ENCODE data around the gene KHK. TPM values are rescaled to one million over a fixed set of nuclear protein-coding genes. Genes with fewer than 3 reads are reported as not detected.
A peak's percentile ranks its signal among the peaks of the same experiment; 100 is the strongest.

The KHK gene
- total and polyA plus RNA-seq, 9 donors, result 1.3 to 10.7 (median 5.2) TPM

DNA sequence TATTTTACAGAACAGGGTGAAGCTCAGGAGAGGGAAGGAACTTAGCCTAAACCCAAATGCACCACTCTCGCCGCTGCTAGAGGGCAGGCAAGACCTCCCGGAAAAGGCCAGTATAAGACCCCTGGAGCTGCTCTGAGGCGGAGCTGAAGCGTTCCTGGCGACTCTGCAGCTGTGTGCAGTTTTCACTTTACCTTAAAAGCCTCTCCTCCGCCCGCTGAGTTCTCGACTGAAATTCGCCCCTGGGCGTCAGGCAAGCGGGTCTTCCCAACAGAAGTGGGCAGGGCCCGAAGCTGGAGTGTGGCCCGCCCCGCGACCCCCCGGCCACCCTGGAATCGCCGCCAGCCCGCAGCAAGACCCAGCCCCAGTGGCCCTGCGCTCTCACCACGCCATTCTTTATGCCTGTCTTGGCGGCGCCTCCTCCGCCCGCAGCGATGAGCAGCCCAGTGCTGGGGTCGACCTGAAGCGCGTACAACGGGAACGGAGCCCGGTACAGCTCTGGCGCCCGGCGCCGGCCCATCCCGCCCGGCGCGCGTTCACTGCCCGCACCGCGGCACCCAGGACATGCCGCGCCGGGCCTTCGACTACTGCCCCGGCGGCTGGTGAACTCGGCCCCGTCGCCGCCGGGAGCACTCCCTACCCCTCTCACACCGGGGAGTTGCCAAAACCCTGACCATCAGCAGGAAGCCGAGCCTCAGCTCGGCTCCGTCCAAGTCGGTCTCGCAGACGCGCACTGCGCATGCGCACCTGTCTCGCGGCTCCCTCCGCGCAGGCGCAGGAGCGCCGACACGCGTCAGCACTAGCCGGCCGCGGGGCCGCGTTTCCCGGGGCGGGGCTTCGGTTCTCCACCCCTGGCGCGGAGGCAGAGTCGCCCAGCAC lies 47.6 kb downstream of the KHK start, which contains the start of gene PREB:
TSS of gene PREB (minus strand) at position 732 of the 876 bp plus-strand sequence. CDS start at position 517, 215 bp downstream.
- WGBS, 3 donors, result 0% methylated on average over 65 to 86 of the region's 86 CpGs
- Histone ChIP-seq H3K4me3 (peak within 1 kb of the TSS; percentile 89), H3K36me3 (no peaks in the 10 kb centered on the region), H3K9me3 (no peaks in the 10 kb centered on the region), H3K27me3 (no peaks in the 10 kb centered on the region), H3K4me1 (ENCODE audit: insufficient read depth) (peaks cover 6% of the 10 kb centered on the region), H3K27ac (peak within 1 kb of the TSS; percentile 66 to 83)
- TF ChIP-seq, protein P1, sequence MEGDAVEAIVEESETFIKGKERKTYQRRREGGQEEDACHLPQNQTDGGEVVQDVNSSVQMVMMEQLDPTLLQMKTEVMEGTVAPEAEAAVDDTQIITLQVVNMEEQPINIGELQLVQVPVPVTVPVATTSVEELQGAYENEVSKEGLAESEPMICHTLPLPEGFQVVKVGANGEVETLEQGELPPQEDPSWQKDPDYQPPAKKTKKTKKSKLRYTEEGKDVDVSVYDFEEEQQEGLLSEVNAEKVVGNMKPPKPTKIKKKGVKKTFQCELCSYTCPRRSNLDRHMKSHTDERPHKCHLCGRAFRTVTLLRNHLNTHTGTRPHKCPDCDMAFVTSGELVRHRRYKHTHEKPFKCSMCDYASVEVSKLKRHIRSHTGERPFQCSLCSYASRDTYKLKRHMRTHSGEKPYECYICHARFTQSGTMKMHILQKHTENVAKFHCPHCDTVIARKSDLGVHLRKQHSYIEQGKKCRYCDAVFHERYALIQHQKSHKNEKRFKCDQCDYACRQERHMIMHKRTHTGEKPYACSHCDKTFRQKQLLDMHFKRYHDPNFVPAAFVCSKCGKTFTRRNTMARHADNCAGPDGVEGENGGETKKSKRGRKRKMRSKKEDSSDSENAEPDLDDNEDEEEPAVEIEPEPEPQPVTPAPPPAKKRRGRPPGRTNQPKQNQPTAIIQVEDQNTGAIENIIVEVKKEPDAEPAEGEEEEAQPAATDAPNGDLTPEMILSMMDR (IDR thresholded peaks at IDR 0.05), result peak; percentile 17 to 51 (median 46)
- TF ChIP-seq POLR2A (IDR thresholded peaks at IDR 0.05), result peak; percentile 89
- no peak for TF ChIP-seq EP300 (IDR thresholded peaks at IDR 0.05)
- DNase-seq, result peak; percentile 97 to 99 (median 99)
- intact Hi-C loops (cut with DNase I), result loop anchor here (2.0 to 5.0 kb wide), 3 partner anchors 53 to 59 kb away; no protein-coding TSS in a partner anchor

DNA sequence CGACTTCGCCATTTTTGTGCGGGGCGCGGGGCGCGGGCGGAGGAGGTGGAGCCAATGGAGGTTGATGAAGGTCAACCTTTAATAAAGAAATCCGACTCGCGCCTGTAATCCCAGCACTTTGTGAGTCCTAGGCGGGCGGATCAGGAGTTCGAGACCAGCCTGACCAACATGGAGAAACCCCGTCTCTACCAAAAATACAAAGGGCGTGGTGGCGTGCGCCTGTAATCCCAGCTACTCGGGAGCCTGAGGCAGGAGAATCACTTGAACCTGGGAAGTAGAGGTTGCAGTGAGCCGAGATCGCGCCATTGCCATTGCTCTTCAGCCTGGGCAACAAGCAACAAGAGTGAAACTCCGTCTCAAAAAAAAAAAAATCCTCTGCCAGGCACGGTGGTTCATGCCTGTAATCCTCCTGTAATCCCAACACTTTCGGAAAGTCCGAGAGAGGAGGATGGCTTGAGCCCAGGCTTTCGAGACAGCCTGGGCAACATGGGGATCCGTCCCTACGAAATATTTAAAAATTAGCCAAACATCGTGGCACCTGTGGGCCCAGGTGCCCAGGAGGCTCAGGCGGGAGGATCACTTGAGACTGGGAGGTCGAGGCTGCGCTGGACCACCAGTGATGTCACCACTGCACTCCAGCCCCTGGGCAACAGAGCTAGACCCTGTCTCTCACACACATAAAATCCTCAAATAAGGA lies 48.4 kb downstream of the KHK start:
- no peak for DNase-seq
- Histone ChIP-seq H3K36me3 (no peaks in the 10 kb centered on the region), H3K27me3 (no peaks in the 10 kb centered on the region), H3K27ac (peak overlapping the region in 1 of 2 donors; percentile 83), H3K4me3 (no peak overlapping the region), H3K4me1 (ENCODE audit: insufficient read depth) (peaks cover 6% of the 10 kb centered on the region), H3K9me3 (no peaks in the 10 kb centered on the region)
- TF ChIP-seq POLR2A (IDR thresholded peaks at IDR 0.05) (no peak), EP300 (IDR thresholded peaks at IDR 0.05) (no peak)
- TF ChIP-seq, protein P1 (IDR thresholded peaks at IDR 0.05), result no peak
- 50 to 59% (median 53%) methylated on average over 30 to 33 of the region's 33 CpGs for WGBS, 3 donors
- intact Hi-C loops (cut with DNase I), result loop anchor here in 3 of 4 donors (5.0 kb wide), 2 partner anchors 52 to 57 kb away; no protein-coding TSS in a partner anchor

DNA sequence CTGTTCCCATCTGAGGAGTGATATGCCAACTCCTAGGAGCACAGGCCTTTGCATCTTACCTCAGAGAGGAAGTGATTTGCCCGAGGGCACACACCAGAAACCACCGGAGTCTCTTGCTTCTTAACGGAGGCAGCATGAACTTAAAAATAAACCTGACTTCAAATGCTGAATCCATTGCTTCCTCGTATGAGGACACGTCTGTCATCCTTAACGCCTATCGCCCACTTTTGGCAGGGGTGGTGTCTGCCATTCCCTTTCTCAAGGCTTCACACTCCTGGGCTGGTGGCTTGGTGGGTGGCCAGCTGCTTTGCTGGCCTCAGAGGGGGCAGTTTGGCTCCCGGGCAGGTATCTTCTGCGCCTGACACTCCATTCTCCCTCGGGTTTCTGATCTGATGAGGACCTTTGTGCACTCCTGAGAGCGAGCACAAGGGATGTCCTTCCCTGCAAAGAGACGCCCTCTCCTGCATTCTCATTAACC lies 48.9 kb downstream of the KHK start:
- peaks cover 6% of the 10 kb centered on the region for H3K4me1 ChIP-seq (ENCODE audit: insufficient read depth)
- intact Hi-C loops (cut with DNase I), result no loop called here
- no peak for TF ChIP-seq POLR2A (IDR thresholded peaks at IDR 0.05)
- TF ChIP-seq, protein P1 (IDR thresholded peaks at IDR 0.05), result no peak
- no peak for TF ChIP-seq EP300 (IDR thresholded peaks at IDR 0.05)
- H3K9me3 ChIP-seq, result no peaks in the 10 kb centered on the region
- H3K36me3 ChIP-seq, result no peaks in the 10 kb centered on the region
- peak overlapping the region in 1 of 2 donors; percentile 83 for H3K27ac ChIP-seq
- H3K27me3 ChIP-seq, result no peaks in the 10 kb centered on the region
- no peak for DNase-seq
- no peak overlapping the region for H3K4me3 ChIP-seq
- WGBS, 3 donors, result 87 to 91% (median 88%) methylated on average over 12 of the region's 12 CpGs

DNA sequence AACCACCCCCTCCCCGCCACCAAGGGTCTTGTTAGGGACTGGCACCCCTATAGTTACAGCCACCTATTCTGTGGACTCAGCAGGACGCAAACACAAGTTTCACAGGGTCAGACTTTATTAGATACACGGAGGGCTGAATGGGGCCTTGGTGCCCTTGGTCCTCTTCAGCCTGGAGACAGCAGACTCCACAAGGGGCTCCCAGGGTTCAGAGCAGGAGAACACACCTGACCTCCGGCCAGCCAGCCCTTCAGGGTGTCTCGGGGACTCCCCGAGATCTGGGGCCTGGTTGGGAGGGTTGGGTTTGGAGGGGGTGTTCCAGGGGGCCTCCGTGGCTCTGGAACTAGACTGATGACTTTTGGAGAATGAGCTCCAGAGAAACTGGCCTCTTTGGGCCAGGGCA lies 50.2 kb downstream of the KHK start:
- H3K27ac ChIP-seq, result no peak overlapping the region
- no peak for DNase-seq
- TF ChIP-seq, protein P1 (IDR thresholded peaks at IDR 0.05), result no peak
- TF ChIP-seq EP300 (IDR thresholded peaks at IDR 0.05) (no peak), POLR2A (IDR thresholded peaks at IDR 0.05) (no peak)
- peaks cover 6% of the 10 kb centered on the region for H3K4me1 ChIP-seq (ENCODE audit: insufficient read depth)
- intact Hi-C loops (cut with DNase I), result no loop called here
- no peak overlapping the region for H3K4me3 ChIP-seq
- WGBS, 3 donors, result 91 to 95% (median 91%) methylated on average over 7 of the region's 7 CpGs
- no peaks in the 10 kb centered on the region for H3K9me3 ChIP-seq
- H3K36me3 ChIP-seq, result no peaks in the 10 kb centered on the region
- H3K27me3 ChIP-seq, result no peaks in the 10 kb centered on the region
